PC-3 (cell line): ENCODE measurements around the gene SERPINA4. TPM values are rescaled to one million over a fixed set of nuclear protein-coding genes. Genes with fewer than 3 reads are reported as not detected.

Source experiments
- ATAC-seq: fragments of 200-7000 bp; cut with Tn5 transposase; 2 replicates; pipeline ENCODE4 v1.9.1; 2020; ENCODE audit warnings: mild to moderate bottlenecking, moderate library complexity
- BruUV-seq: library from RNA; stranded (reverse); fragments of 400-500 nt; replicated peaks from 2 replicates; lab custom pipeline; 2021; lab: Mats Ljungman, UMichigan
- CTCF ChIA-PET: fragments of 300-600 bp; sonication (Branson Sonifier 250); formaldehyde crosslinking; loops from one replicate; lab custom pipeline; 2022; ENCODE audit warnings: antibody characterized with exemption; lab: Charles Lee
- POLR2A ChIA-PET: fragments of 300-600 bp; sonication (Branson Sonifier 250); formaldehyde crosslinking; loops from one replicate; lab custom pipeline; 2022; ENCODE audit warnings: antibody characterized with exemption; ENCODE audit not compliant: unreplicated experiment; lab: Charles Lee
- DNase-seq: peaks from one replicate; pipeline ENCODE4 v3.0.0-alpha.2; 2015
- H2AFZ ChIP-seq: fragments of 300-600 bp; sonication (generic); 2 replicates; pipeline ENCODE4 v1.6.0; 2016; ENCODE audit warnings: antibody characterized with exemption, low read length
- H3F3A ChIP-seq: fragments of 300-600 bp; sonication (generic); one replicate; pipeline ENCODE4 v1.6.0; 2017; ENCODE audit warnings: antibody characterized with exemption, low read length, control low read depth, mild to moderate bottlenecking; ENCODE audit not compliant: unreplicated experiment
- H3K27ac ChIP-seq: fragments of 300-600 bp; sonication (generic); 2 replicates; pipeline ENCODE4 v1.5.1; 2016; ENCODE audit warnings: mild to moderate bottlenecking, low read length
- H3K27me3 ChIP-seq: fragments of 300-600 bp; sonication (generic); 2 replicates; pipeline ENCODE4 v1.6.1; 2016; ENCODE audit warnings: low read length, mixed read lengths
- H3K36me3 ChIP-seq: fragments of 300-600 bp; sonication (generic); 2 replicates; pipeline ENCODE4 v1.6.1; 2016; ENCODE audit warnings: low read depth, mixed run types, low read length, mixed read lengths
- H3K4me1 ChIP-seq: fragments of 300-600 bp; sonication (generic); 2 replicates; pipeline ENCODE4 v1.5.1; 2016; ENCODE audit warnings: low read length; ENCODE audit not compliant: insufficient read depth
- H3K4me2 ChIP-seq: fragments of 300-600 bp; sonication (generic); 2 replicates; pipeline ENCODE4 v1.6.0; 2016; ENCODE audit warnings: low read length
- H3K4me3 ChIP-seq: fragments of 300-600 bp; sonication (generic); 2 replicates; pipeline ENCODE4 v1.5.1; 2016; ENCODE audit warnings: mild to moderate bottlenecking, low read length, mixed read lengths
- H3K79me2 ChIP-seq: fragments of 300-600 bp; sonication (generic); 2 replicates; pipeline ENCODE4 v1.6.1; 2017; ENCODE audit warnings: low read length, mixed read lengths
- H3K9ac ChIP-seq: fragments of 300-600 bp; sonication (generic); 2 replicates; pipeline ENCODE4 v1.6.0; 2016; ENCODE audit warnings: mild to moderate bottlenecking, low read length
- H3K9me2 ChIP-seq: fragments of 300-600 bp; sonication (generic); replicated peaks from 2 replicates; pipeline ENCODE4 v1.6.1; 2016; ENCODE audit warnings: mixed run types, low read length, mixed read lengths
- H3K9me3 ChIP-seq: fragments of 300-600 bp; sonication (generic); 2 replicates; pipeline ENCODE4 v1.6.1; 2016; ENCODE audit warnings: low read length, mixed read lengths
- H4K20me1 ChIP-seq: fragments of 300-600 bp; sonication (generic); 2 replicates; pipeline ENCODE4 v1.6.1; 2016; ENCODE audit warnings: low read length, mixed read lengths
- CTCF ChIP-seq: fragments of 300-600 bp; sonication (generic); conservative IDR thresholded peaks from 2 replicates; pipeline ENCODE4 v1.5.1; 2017; ENCODE audit warnings: antibody characterized with exemption, low read depth, mild to moderate bottlenecking, low read length
- EZH2 ChIP-seq: fragments of 300-600 bp; sonication (generic); IDR thresholded peaks from one replicate; pipeline ENCODE4 v1.6.1; 2017; ENCODE audit warnings: antibody characterized with exemption, mild to moderate bottlenecking, low read length; ENCODE audit not compliant: unreplicated experiment
- EZH2phosphoT487 ChIP-seq: fragments of 300-600 bp; sonication (generic); IDR thresholded peaks from 2 replicates; pipeline ENCODE4 v1.6.1; 2018; ENCODE audit warnings: mild to moderate bottlenecking, antibody characterized with exemption, low read length, borderline replicate concordance
- intact Hi-C: fragments of 100-400 bp; cut with micrococcal nuclease; formaldehyde crosslinking; loops from 2 replicates; pipeline ENCODE4 v1.9.0; 2023
- total RNA-seq: library from RNA; depleted of rRNA; stranded (reverse); fragments of >200 nt; gene quantifications from 2 replicates; pipeline ENCODE4 v1.2.3, GENCODE V29; 2014

Gene SERPINA4
- total RNA-seq, 1 experiment from 2014 or later, result not detected

GRCh38 chr14:94611179-94611578 lies 49.9 kb downstream of the SERPINA4 start:
- H2AFZ ChIP-seq, result no peak overlapping the region
- POLR2A ChIA-PET, result no interaction called here
- ATAC-seq (no peak), DNase-seq (no peak)
- no peaks in the 10 kb centered on the region for H3F3A ChIP-seq
- no peak overlapping the region for H3K4me2 ChIP-seq
- no peaks in the 10 kb centered on the region for H3K79me2 ChIP-seq
- intact Hi-C loops, result no loop called here
- no peaks in the 10 kb centered on the region for H3K27me3 ChIP-seq
- no peaks in the 10 kb centered on the region for H4K20me1 ChIP-seq
- CTCF ChIA-PET, result no interaction called here
- H3K9ac ChIP-seq, result no peak overlapping the region
- no peaks in the 10 kb centered on the region for H3K9me3 ChIP-seq
- H3K4me3 ChIP-seq, result no peak overlapping the region
- H3K36me3 ChIP-seq, result no peaks in the 10 kb centered on the region
- H3K9me2 ChIP-seq, result no peaks in the 10 kb centered on the region
- BruUV-seq, result no TSS peak
- no peak for TF ChIP-seq CTCF
- no peak for TF ChIP-seq EZH2phosphoT487
- no peak for TF ChIP-seq EZH2
- no peak overlapping the region for H3K27ac ChIP-seq
- no peaks in the 10 kb centered on the region for H3K4me1 ChIP-seq

- POLR2A ChIA-PET, result no interaction called here
- intact Hi-C loops, result no loop called here
- no peaks in the 10 kb centered on the region for H4K20me1 ChIP-seq
- CTCF ChIA-PET, result no interaction called here
- no peaks in the 10 kb centered on the region for H3K79me2 ChIP-seq
- H2AFZ ChIP-seq, result no peak within 1 kb of the TSS
- no peak within 1 kb of the TSS for H3K4me3 ChIP-seq
- no peaks in the 10 kb centered on the region for H3K9me3 ChIP-seq
- H3K36me3 ChIP-seq, result no peaks in the 10 kb centered on the region
- DNase-seq, result no peak
- no peaks in the 10 kb centered on the region for H3K4me1 ChIP-seq
- H3K27me3 ChIP-seq, result no peaks in the 10 kb centered on the region
- H3K9ac ChIP-seq, result no peak within 1 kb of the TSS
- H3K9me2 ChIP-seq, result no peaks in the 10 kb centered on the region
- no peak within 1 kb of the TSS for H3K4me2 ChIP-seq
- no peak for TF ChIP-seq EZH2
- TF ChIP-seq EZH2phosphoT487, result no peak
- no peak for TF ChIP-seq CTCF
- H3K27ac ChIP-seq, result no peak within 1 kb of the TSS
- no peak for ATAC-seq
- BruUV-seq, result no TSS peak
- H3F3A ChIP-seq, result no peaks in the 10 kb centered on the region
Observed at GRCh38 chr14:94612174-94612573, 50.9 kb downstream of the SERPINA4 start, which contains the start of gene SERPINA3. Gene SERPINA3, plus strand, starts transcription at chr14:94612391. Its CDS starts 2,051 bp downstream, at chr14:94614442.

- Histone ChIP-seq H3K36me3 (no peaks in the 10 kb centered on the region), H3K27ac (no peak overlapping the region), H3K4me1 (no peaks in the 10 kb centered on the region), H3K9me3 (no peaks in the 10 kb centered on the region), H4K20me1 (no peaks in the 10 kb centered on the region), H3K9ac (no peak overlapping the region), H3K9me2 (no peaks in the 10 kb centered on the region), H3K79me2 (no peaks in the 10 kb centered on the region), H3K27me3 (no peaks in the 10 kb centered on the region), H3F3A (no peaks in the 10 kb centered on the region), H2AFZ (no peak overlapping the region), H3K4me2 (no peak overlapping the region), H3K4me3 (no peak overlapping the region)
- no TSS peak for BruUV-seq
- ChIA-PET POLR2A (no interaction called here), CTCF (no interaction called here)
- intact Hi-C loops, result no loop called here
- DNase-seq, result no peak
- TF ChIP-seq CTCF (no peak), EZH2 (no peak), EZH2phosphoT487 (no peak)
- ATAC-seq, result no peak
Observed at GRCh38 chr14:94612580-94613554, 51.6 kb downstream of the SERPINA4 start.
